Mesenchymal stem cell (in vitro differentiated cells and primary cell): Measurements from ENCODE around the gene ZDHHC9.
"Not testable (repeated sequence)": the region's sequence is repeated elsewhere in the genome, so short reads cannot be mapped to it uniquely, and the experiment has no call there.

ENCODE experiments used
- DNase-seq: peaks from one replicate; pipeline ENCODE4 v3.0.0-alpha.2; 2013
- H2AFZ ChIP-seq: one replicate; pipeline ENCODE4 v1.6.1; 2013; ENCODE audit warnings: low read depth, mild to moderate bottlenecking, control low read depth, inconsistent platforms, low read length, moderate library complexity
- H2AK5ac ChIP-seq: 2 replicates; pipeline ENCODE4 v1.6.1; 2013; ENCODE audit warnings: low read length, moderate library complexity, mild to moderate bottlenecking, inconsistent platforms; ENCODE audit not compliant: severe bottlenecking
- H2BK120ac ChIP-seq: one replicate; pipeline ENCODE4 v1.6.1; 2013; ENCODE audit warnings: low read depth, mild to moderate bottlenecking, inconsistent platforms, low read length, moderate library complexity
- H2BK12ac ChIP-seq, 2 experiments: one replicate each; pipeline ENCODE4 v1.6.1; 2013; ENCODE audit warnings: inconsistent platforms in 2 of 2, low read length in 2 of 2, mild to moderate bottlenecking in 2 of 2, moderate library complexity in 2 of 2, control low read depth in 1 of 2
- H2BK15ac ChIP-seq: one replicate; pipeline ENCODE4 v1.6.1; 2013; ENCODE audit warnings: mild to moderate bottlenecking, low read depth, inconsistent platforms; ENCODE audit not compliant: poor library complexity, severe bottlenecking
- H2BK5ac ChIP-seq: 2 replicates; pipeline ENCODE4 v1.6.1; 2013; ENCODE audit warnings: low read depth, mild to moderate bottlenecking, low read length, control low read depth, inconsistent platforms; ENCODE audit not compliant: poor library complexity, severe bottlenecking
- H3K14ac ChIP-seq, 2 experiments: one replicate each; pipeline ENCODE4 v1.6.1; 2013; ENCODE audit warnings: inconsistent platforms in 2 of 2, low read length in 2 of 2, control low read depth in 1 of 2, mild to moderate bottlenecking in 1 of 2, moderate library complexity in 1 of 2
- H3K18ac ChIP-seq, 2 experiments: one replicate each; pipeline ENCODE4 v1.6.1; 2013; ENCODE audit warnings: inconsistent platforms in 2 of 2, low read length in 2 of 2, control low read depth in 1 of 2, low read depth in 1 of 2, mild to moderate bottlenecking in 1 of 2
- H3K23ac ChIP-seq, 2 experiments: one replicate each; pipeline ENCODE4 v1.6.1; 2013; ENCODE audit warnings: inconsistent platforms in 2 of 2, low read length in 2 of 2, mild to moderate bottlenecking in 2 of 2, moderate library complexity in 2 of 2, control low read depth in 1 of 2
- H3K27ac ChIP-seq: 2 replicates; pipeline ENCODE4 v1.5.1; 2013; ENCODE audit warnings: mild to moderate bottlenecking, moderate library complexity, low read length, control low read depth, inconsistent platforms; ENCODE audit not compliant: poor library complexity, severe bottlenecking
- H3K27me3 ChIP-seq, 2 experiments: 2 replicates each; pipeline versions ENCODE4 v1.6.1 to v1.7.0; 2013; ENCODE audit warnings: low read length in 2 of 2, mild to moderate bottlenecking in 2 of 2, moderate library complexity in 2 of 2, control low read depth in 1 of 2, inconsistent platforms in 1 of 2; ENCODE audit not compliant: control insufficient read depth in 1 of 2, insufficient read depth in 1 of 2
- H3K36me3 ChIP-seq, 2 experiments: 2 replicates each; pipeline versions ENCODE4 v1.6.1 to v1.7.0; 2013; ENCODE audit warnings: low read length in 2 of 2, control low read depth in 1 of 2, inconsistent platforms in 1 of 2, low read depth in 1 of 2, mild to moderate bottlenecking in 1 of 2; ENCODE audit not compliant: insufficient read depth in 2 of 2, control insufficient read depth in 1 of 2
- H3K4ac ChIP-seq, 2 experiments: one replicate each; pipeline ENCODE4 v1.6.1; 2013; ENCODE audit warnings: inconsistent platforms in 2 of 2, low read length in 2 of 2, mild to moderate bottlenecking in 2 of 2, moderate library complexity in 2 of 2, control low read depth in 1 of 2, low read depth in 1 of 2
- H3K4me1 ChIP-seq: 2 replicates; pipeline ENCODE4 v1.6.1; 2013; ENCODE audit warnings: low read depth, low read length, control low read depth; ENCODE audit not compliant: control insufficient read depth, insufficient read depth
- H3K4me2 ChIP-seq: 2 replicates; pipeline ENCODE4 v1.6.1; 2013; ENCODE audit warnings: low read length, mild to moderate bottlenecking, inconsistent platforms; ENCODE audit not compliant: poor library complexity, severe bottlenecking
- H3K4me3 ChIP-seq, 2 experiments: 2 replicates each; pipeline versions ENCODE4 v1.5.1 to v1.7.0; 2013; ENCODE audit warnings: low read length in 2 of 2, mild to moderate bottlenecking in 2 of 2, control low read depth in 1 of 2, low read depth in 1 of 2; ENCODE audit not compliant: insufficient read depth in 1 of 2
- H3K79me1 ChIP-seq: replicated peaks from 2 replicates; pipeline ENCODE4 v1.6.1; 2013; ENCODE audit warnings: mild to moderate bottlenecking, control low read depth, low read length, inconsistent platforms; ENCODE audit not compliant: poor library complexity, severe bottlenecking
- H3K9ac ChIP-seq: 2 replicates; pipeline ENCODE4 v1.7.0; 2013; ENCODE audit warnings: mild to moderate bottlenecking, low read length, moderate library complexity
- H3K9me3 ChIP-seq: 2 replicates; pipeline ENCODE4 v1.7.0; 2013; ENCODE audit warnings: mild to moderate bottlenecking, low read length; ENCODE audit not compliant: control insufficient read depth
- H4K8ac ChIP-seq: one replicate; pipeline ENCODE4 v1.6.1; 2013; ENCODE audit warnings: inconsistent platforms, mild to moderate bottlenecking, low read length, moderate library complexity
- H4K91ac ChIP-seq: one replicate; pipeline ENCODE4 v1.6.1; 2013; ENCODE audit warnings: mild to moderate bottlenecking, low read length, inconsistent platforms
- WGBS: methylation state at CpG from one replicate; pipeline ENCODE4 v1.1.7; 2013; ENCODE audit warnings: mixed read lengths; 5-methylcytosine and 5-hydroxymethylcytosine counted together

ZDHHC9 gene

DNA sequence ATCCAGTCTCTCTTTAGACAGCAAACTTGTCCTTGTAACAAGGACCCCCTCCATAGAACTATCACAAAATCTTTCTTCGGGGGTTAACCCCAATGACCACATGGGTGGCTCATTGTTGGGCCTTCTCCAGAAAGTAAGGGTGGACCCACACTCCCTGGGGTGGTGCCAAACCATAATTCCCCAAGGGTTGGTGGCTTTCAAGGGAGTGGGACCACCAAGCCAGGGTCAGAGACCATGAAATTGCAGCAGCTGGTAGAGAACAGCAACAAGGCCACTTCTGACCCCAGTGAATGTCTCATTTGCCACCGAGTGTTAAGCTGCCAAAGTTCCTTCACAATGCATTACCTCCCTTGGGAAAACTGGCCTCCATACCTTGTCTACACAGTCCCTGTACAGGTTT, 28.8 kb upstream of the ZDHHC9 start:
- Histone ChIP-seq H3K4me3 (no peak overlapping the region), H3K9ac (no peak overlapping the region), H2AK5ac (no peak overlapping the region), H2BK12ac (no peak overlapping the region), H2BK5ac (no peak overlapping the region), H3K14ac (no peak overlapping the region), H4K8ac (no peak overlapping the region), H3K9me3 (no peaks in the 10 kb centered on the region), H3K79me1 (no peaks in the 10 kb centered on the region), H3K4me2 (no peak overlapping the region), H2BK15ac (no peak overlapping the region), H3K27me3 (peaks cover 10 to 22% of the 10 kb centered on the region in 2 experiments), H4K91ac (no peak overlapping the region), H3K4me1 (peaks cover 3% of the 10 kb centered on the region), H3K27ac (no peak overlapping the region), H3K4ac (no peak overlapping the region), H3K36me3 (no peaks in the 10 kb centered on the region), H2AFZ (no peak overlapping the region), H3K18ac (no peak overlapping the region), H2BK120ac (no peak overlapping the region), H3K23ac (no peak overlapping the region)
- WGBS = 80% methylated on average over 2 of the region's 2 CpGs
- DNase-seq = no peak

- H4K8ac ChIP-seq, H4K91ac ChIP-seq, H3K36me3 ChIP-seq, H3K4ac ChIP-seq, H3K9ac ChIP-seq, H2BK120ac ChIP-seq, H3K4me3 ChIP-seq, H3K9me3 ChIP-seq, H3K79me1 ChIP-seq, H3K4me1 ChIP-seq, H3K14ac ChIP-seq, H2AK5ac ChIP-seq, H2BK12ac ChIP-seq, H3K27ac ChIP-seq, H2AFZ ChIP-seq, H3K18ac ChIP-seq, DNase-seq, H2BK15ac ChIP-seq, H3K4me2 ChIP-seq, H2BK5ac ChIP-seq, H3K23ac ChIP-seq: not testable (repeated sequence)
- peaks cover 2 to 26% of the 10 kb centered on the region in 2 experiments for H3K27me3 ChIP-seq
- no CpG with 5 or more reads among the region's 3 CpGs for WGBS
Observed at GRCh38 chrX:129866321-129866720, 22.6 kb upstream of the ZDHHC9 start.

DNA sequence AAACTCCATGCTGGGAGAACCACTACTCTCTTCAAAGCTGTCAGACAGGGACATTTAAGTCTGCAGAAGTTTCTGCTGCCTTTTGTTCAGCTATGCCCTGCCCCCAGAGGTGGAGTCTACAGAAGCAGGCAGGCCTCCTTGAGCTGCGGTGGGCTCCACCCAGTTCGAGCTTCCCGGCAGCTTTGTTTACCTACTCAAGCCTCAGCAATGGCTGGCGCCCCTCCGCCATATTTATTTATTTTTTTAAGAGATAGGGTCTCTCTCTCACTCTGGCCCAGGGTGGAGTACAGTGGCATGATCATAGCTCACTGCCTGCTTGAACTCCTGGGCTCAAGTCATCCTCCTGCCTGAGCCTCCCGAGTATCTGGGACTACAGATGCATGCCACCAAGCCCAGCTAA, 15.4 kb upstream of the ZDHHC9 start:
- H2BK5ac ChIP-seq, H3K79me1 ChIP-seq, H3K27me3 ChIP-seq, H2AFZ ChIP-seq, H3K9ac ChIP-seq, H3K4me3 ChIP-seq, H3K18ac ChIP-seq, H3K4me1 ChIP-seq, H3K14ac ChIP-seq, H3K36me3 ChIP-seq, DNase-seq, H2BK12ac ChIP-seq, H2BK120ac ChIP-seq, H3K4ac ChIP-seq, H3K4me2 ChIP-seq, H4K91ac ChIP-seq, H3K23ac ChIP-seq, H4K8ac ChIP-seq, H3K9me3 ChIP-seq, H2AK5ac ChIP-seq, H3K27ac ChIP-seq, H2BK15ac ChIP-seq: not testable (repeated sequence)
- WGBS = 78% methylated on average over 1 of the region's 6 CpGs

GRCh38 chrX:129851825-129852224, 8.1 kb upstream of the ZDHHC9 start:
- H2AK5ac ChIP-seq, H3K9ac ChIP-seq, H3K18ac ChIP-seq, H3K23ac ChIP-seq, H3K9me3 ChIP-seq, H2BK15ac ChIP-seq, H3K4me1 ChIP-seq, H3K4ac ChIP-seq, H4K8ac ChIP-seq, H2AFZ ChIP-seq, H2BK120ac ChIP-seq, H3K4me3 ChIP-seq, H4K91ac ChIP-seq, H3K79me1 ChIP-seq, H3K4me2 ChIP-seq, DNase-seq, H2BK12ac ChIP-seq, H3K27ac ChIP-seq, H3K14ac ChIP-seq, H2BK5ac ChIP-seq, H3K36me3 ChIP-seq: not testable (repeated sequence)
- H3K27me3 ChIP-seq = peaks cover 7 to 21% of the 10 kb centered on the region in 2 experiments
- 76% methylated on average over 2 of the region's 4 CpGs for WGBS
